SU-DHL-6 (cell line): ENCODE results near the gene TMEM69.
"Not testable (repeated sequence)": the region's sequence is repeated elsewhere in the genome, so short reads cannot be mapped to it uniquely, and the experiment has no call there.

Source experiments
- H2AFZ ChIP-seq: fragments of 200-600 bp; sonication (generic); 2 replicates; pipeline ENCODE4 v1.6.1; 2014; ENCODE audit warnings: low read depth, mild to moderate bottlenecking, moderate library complexity, mixed read lengths, antibody characterized with exemption, low read length; ENCODE audit not compliant: severe bottlenecking
- H3F3A ChIP-seq: fragments of 200-600 bp; shearing (Covaris generic); 2 replicates; pipeline ENCODE4 v1.6.0; 2016; ENCODE audit warnings: antibody characterized with exemption, mild to moderate bottlenecking; ENCODE audit not compliant: insufficient read depth
- H3K27ac ChIP-seq: fragments of 200-600 bp; sonication (generic); 2 replicates; pipeline ENCODE4 v1.5.1; 2016; ENCODE audit warnings: low read depth, mild to moderate bottlenecking, low read length, moderate library complexity, mixed read lengths
- H3K27me3 ChIP-seq: fragments of 200-600 bp; sonication (generic), shearing (Covaris generic); 2 replicates; pipeline ENCODE4 v1.6.0; 2014; ENCODE audit warnings: mild to moderate bottlenecking, low read length
- H3K36me3 ChIP-seq: fragments of 200-600 bp; sonication (generic); 2 replicates; pipeline ENCODE4 v1.6.1; 2014; ENCODE audit warnings: mild to moderate bottlenecking, low read length, mixed read lengths
- H3K4me2 ChIP-seq: fragments of 300-600, 200-600 bp; shearing (Covaris generic), sonication (generic); 2 replicates; pipeline ENCODE4 v1.6.0; 2014; ENCODE audit warnings: low read length, low read depth, mild to moderate bottlenecking; ENCODE audit not compliant: poor library complexity, severe bottlenecking
- H3K4me3 ChIP-seq: fragments of 200-600 bp; sonication (generic); 2 replicates; pipeline ENCODE4 v1.5.1; 2014; ENCODE audit warnings: antibody characterized with exemption, low read length, mild to moderate bottlenecking, mixed read lengths; ENCODE audit not compliant: insufficient read depth, poor library complexity, severe bottlenecking
- H3K79me2 ChIP-seq: fragments of 200-600 bp; sonication (generic); 2 replicates; pipeline ENCODE4 v1.6.1; 2014; ENCODE audit warnings: mild to moderate bottlenecking, low read length, moderate library complexity; ENCODE audit not compliant: insufficient read depth
- H3K9ac ChIP-seq: fragments of 200-600 bp; sonication (generic); 2 replicates; pipeline ENCODE4 v1.7.0; 2014; ENCODE audit warnings: mild to moderate bottlenecking, low read length
- H3K9me2 ChIP-seq: fragments of 200-600 bp; sonication (generic); replicated peaks from 2 replicates; pipeline ENCODE4 v1.6.1; 2014; ENCODE audit warnings: low read length; ENCODE audit not compliant: insufficient read depth
- H3K9me3 ChIP-seq: fragments of 200-600 bp; sonication (generic); 2 replicates; pipeline ENCODE4 v1.6.1; 2014; ENCODE audit warnings: low read length, mixed read lengths; ENCODE audit not compliant: insufficient read depth
- H4K20me1 ChIP-seq: fragments of 200-600 bp; sonication (generic); 2 replicates; pipeline ENCODE4 v1.6.1; 2014; ENCODE audit warnings: low read depth, mild to moderate bottlenecking, antibody characterized with exemption, low read length, moderate library complexity, mixed read lengths
- CTCF ChIP-seq: fragments of 200-600 bp; sonication (generic); IDR thresholded peaks from one replicate; pipeline ENCODE4 v1.5.1; 2017; ENCODE audit warnings: antibody characterized with exemption, mild to moderate bottlenecking, low read length, moderate library complexity; ENCODE audit not compliant: insufficient read depth, poor library complexity, severe bottlenecking
- EZH2phosphoT487 ChIP-seq: fragments of 200-600 bp; sonication (generic), shearing (Covaris generic); conservative IDR thresholded peaks from 2 replicates; pipeline ENCODE4 v1.6.1; 2018; ENCODE audit warnings: mild to moderate bottlenecking, antibody characterized with exemption, low read length, moderate library complexity, mixed read lengths

TMEM69 gene

GRCh38 chr1:45686015-45686287 is 2.0 kb upstream of the TMEM69 start:
- H3K27me3 ChIP-seq: no peaks in the 10 kb centered on the region
- no peak for TF ChIP-seq CTCF
- TF ChIP-seq EZH2phosphoT487: no peak
- no peaks in the 10 kb centered on the region for H3K9me3 ChIP-seq
- H3K9ac ChIP-seq: peak overlapping the region; percentile 82
- H3K9me2 ChIP-seq: no peaks in the 10 kb centered on the region
- H4K20me1 ChIP-seq: peaks cover 19% of the 10 kb centered on the region
- peak overlapping the region; percentile 94 for H3K27ac ChIP-seq
- peak overlapping the region; percentile 92 for H3K4me3 ChIP-seq
- no peaks in the 10 kb centered on the region; the same call in none of the 2 replicates for H3K36me3 ChIP-seq
- H3F3A ChIP-seq: peaks cover 26% of the 10 kb centered on the region
- H3K79me2 ChIP-seq: peaks cover 83% of the 10 kb centered on the region
- H3K4me2 ChIP-seq: peak overlapping the region; percentile 97
- peak overlapping the region; percentile 86 for H2AFZ ChIP-seq

- Histone ChIP-seq H3K79me2 (peaks cover 83% of the 10 kb centered on the region), H3K9ac (peak within 1 kb of the TSS; percentile 82), H3K9me2 (no peaks in the 10 kb centered on the region), H2AFZ (peak within 1 kb of the TSS; percentile 86), H4K20me1 (peaks cover 14% of the 10 kb centered on the region), H3K4me2 (peak within 1 kb of the TSS; percentile 97), H3K4me3 (peak within 1 kb of the TSS; percentile 97), H3K27ac (peak within 1 kb of the TSS; percentile 94), H3K9me3 (no peaks in the 10 kb centered on the region), H3K36me3 (no peaks in the 10 kb centered on the region; the same call in 1 of the 2 replicates), H3F3A (peaks cover 21% of the 10 kb centered on the region), H3K27me3 (no peaks in the 10 kb centered on the region)
- TF ChIP-seq CTCF (no peak), EZH2phosphoT487 (no peak)
These were observed 1.5 kb upstream of the TMEM69 start, which contains the start of gene GPBP1L1 for GRCh38 chr1:45686288-45687013. TSS of gene GPBP1L1 (minus strand) at chr1:45686533. CDS start at chr1:45659087, 27,446 bp downstream.

GRCh38 chr1:45687014-45687753 is 797 bp upstream of the TMEM69 start:
- H3K79me2 ChIP-seq: peaks cover 75% of the 10 kb centered on the region
- peak overlapping the region; percentile 86 for H3K4me2 ChIP-seq
- no peaks in the 10 kb centered on the region for H3K9me3 ChIP-seq
- H3K27me3 ChIP-seq: no peaks in the 10 kb centered on the region
- H4K20me1 ChIP-seq: peaks cover 7% of the 10 kb centered on the region; the same call in 1 of the 2 replicates
- no peaks in the 10 kb centered on the region for H3K9me2 ChIP-seq
- H2AFZ ChIP-seq: peak overlapping the region; percentile 61
- peak overlapping the region; percentile 94 for H3K27ac ChIP-seq
- peaks cover 15% of the 10 kb centered on the region for H3F3A ChIP-seq
- peak overlapping the region; percentile 82 for H3K9ac ChIP-seq
- TF ChIP-seq EZH2phosphoT487 (no peak), CTCF (no peak)
- H3K36me3 ChIP-seq: no peaks in the 10 kb centered on the region; the same call in 1 of the 2 replicates
- H3K4me3 ChIP-seq: peak overlapping the region; percentile 97

- H4K20me1 ChIP-seq, H3K27me3 ChIP-seq, H3K27ac ChIP-seq, H2AFZ ChIP-seq, H3K4me3 ChIP-seq, H3K9me2 ChIP-seq, H3K9me3 ChIP-seq, H3K4me2 ChIP-seq, H3K9ac ChIP-seq: not testable (repeated sequence)
- peaks cover 26% of the 10 kb centered on the region for H3K79me2 ChIP-seq
- peaks cover 18% of the 10 kb centered on the region for H3K36me3 ChIP-seq
- H3F3A ChIP-seq: peaks cover 15% of the 10 kb centered on the region; the same call in 1 of the 2 replicates
These were observed 5.8 kb downstream of the TMEM69 start for GRCh38 chr1:45693811-45694210.
